ENCODE measurements around the gene HSD17B13.
"Not testable (repeated sequence)": the region's sequence is repeated elsewhere in the genome, so short reads cannot be mapped to it uniquely, and the experiment has no call there.

The HSD17B13 gene

DNA sequence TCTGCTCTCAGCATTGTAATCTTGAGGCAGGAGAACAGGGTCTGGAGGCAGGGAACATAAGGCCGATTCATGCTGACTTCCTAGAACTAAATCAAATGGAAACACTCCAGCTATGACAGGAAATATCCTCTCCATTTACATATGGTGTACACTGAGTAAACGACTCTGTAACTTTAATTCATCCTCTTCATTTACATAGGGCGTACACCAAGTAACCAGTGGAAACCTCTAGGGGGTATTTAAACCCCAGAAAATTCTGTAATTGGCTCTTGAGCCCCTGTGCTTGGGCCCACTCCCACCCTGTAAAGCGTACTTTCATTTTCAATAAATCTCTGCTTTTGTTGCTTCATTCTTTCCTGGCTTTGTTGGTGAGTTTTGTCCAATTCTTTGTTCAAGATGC, 7.7 kb downstream of the HSD17B13 start:
- not testable (repeated sequence) for DNase-seq (ENCODE audit: low read depth)

DNA sequence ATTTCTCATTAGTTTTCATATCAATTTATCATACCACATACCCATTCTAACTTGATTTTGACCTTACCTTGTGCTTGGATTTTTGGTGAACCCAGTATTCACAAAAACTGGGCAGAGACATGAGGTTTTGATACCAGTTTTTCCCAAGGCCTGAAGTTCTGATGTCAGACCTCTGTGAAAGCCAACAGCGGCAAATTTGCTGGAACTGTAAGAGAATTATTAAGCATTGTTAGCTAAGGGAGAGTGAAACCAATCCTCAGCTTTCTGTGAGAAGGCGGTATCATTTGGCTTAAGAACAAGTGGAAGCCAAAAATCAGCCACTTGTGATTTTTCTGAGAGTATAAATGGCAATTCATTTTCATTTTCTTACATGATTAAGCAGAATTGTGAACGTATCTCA, 8.9 kb downstream of the HSD17B13 start:
- no peak for DNase-seq (ENCODE audit: low read depth)

DNA sequence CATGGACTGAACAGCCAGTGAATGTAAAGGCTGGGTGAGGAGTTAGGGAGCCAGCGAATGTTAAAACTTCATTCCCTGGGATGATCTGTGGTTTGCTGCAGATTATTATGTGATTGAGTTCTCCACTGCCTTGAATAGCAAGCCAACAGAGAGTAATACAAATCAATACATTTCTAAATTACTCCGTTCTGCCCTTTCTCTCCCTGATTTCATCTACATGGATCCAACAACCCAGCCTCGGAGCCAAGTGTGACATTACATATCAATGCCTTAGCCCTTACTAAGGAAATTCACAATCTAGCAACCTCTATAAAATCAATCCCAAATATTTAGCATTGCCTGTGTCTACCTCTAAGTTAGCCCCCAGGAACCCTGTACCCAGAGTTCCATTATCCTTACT, 11.0 kb downstream of the HSD17B13 start:
- DNase-seq (ENCODE audit: low read depth) = no peak

DNA sequence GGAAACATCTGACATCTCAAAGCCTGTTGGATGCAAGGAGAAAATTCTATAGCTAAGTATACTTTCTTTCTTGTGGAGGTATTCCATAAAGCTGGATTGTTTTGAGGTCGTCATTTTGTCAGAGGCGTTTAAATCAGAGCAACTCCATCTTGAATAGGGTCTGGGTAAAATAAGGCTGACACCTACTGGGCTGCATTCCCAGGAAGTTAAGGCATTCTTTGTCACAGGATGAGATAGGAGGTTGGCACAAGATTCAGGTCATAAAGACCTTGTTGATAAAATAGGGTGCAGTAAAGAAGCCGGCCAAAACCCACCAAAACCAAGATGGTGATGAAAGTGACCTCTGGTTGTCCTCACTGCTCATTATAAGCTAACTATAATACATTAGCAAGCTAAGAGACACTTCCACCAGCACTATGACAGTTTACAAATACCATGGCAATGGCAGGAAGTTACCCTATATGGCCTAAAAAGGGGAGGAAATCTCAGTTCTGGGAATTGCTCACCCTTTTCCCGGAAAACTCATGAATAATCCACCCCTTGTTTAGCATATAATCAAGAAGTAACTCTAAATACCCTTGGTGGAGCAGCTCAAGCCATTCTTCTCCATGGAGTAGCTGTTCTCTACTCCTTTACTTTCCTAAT, 11.9 kb downstream of the HSD17B13 start:
- DNase-seq (ENCODE audit: low read depth) = no peak

DNA sequence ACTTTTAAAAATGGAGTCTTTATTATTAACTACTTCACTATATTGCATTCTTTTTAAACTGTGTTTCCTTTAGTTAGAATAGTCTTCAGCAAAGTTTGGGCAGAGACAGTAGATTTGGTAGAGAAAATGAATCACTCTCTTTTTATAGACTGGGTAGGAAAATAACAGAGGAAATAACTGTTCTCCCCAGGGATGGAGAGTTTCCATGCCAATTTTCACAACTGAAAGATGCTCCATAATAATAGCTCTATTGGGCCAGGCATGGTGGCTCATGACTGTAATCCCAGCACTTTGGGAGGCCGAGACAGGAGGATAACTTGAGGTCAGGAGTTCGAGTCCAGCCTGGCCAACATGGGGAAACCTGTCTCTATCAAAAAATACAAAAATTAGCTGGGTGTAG, 13.1 kb downstream of the HSD17B13 start:
- no peak for DNase-seq (ENCODE audit: low read depth)

DNA sequence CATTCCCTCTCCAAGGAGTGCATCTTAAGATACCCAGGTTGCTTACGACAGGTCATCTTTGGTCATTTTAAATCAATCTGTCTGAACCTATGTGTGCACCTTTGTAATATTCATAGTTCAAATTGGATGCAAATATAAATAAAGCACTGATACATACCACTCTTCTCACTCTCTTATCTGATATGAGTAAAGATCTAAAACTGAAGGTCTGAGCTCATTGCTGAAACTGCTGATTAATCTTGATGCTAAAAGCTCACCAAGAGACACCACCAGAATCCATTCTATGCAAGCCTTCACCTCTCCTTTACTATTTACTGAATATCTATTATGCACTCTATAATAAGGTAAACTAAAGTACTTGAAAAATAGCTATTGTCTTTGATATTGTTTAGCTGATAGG, 16.6 kb downstream of the HSD17B13 start:
- no peak for DNase-seq (ENCODE audit: low read depth)

DNA sequence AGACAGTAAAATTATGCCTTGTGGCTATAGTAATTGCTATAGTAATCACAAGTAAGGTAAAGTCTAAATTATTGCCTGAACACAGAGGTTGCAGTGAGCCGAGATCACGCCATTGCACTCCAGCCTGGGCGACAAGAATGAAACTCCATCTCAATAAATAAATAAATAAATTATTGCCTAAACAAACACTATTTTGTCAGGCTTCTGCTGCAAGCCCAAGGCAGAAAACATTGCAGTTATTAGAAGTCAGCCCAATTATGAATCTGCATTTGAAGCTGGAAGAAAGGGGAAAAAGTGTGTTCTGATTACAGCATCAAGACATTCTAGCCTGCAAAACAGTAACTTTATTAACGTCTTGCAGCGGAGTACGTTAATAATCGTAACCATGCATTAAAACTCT, 17.1 kb downstream of the HSD17B13 start:
- DNase-seq (ENCODE audit: low read depth) = no peak

DNA sequence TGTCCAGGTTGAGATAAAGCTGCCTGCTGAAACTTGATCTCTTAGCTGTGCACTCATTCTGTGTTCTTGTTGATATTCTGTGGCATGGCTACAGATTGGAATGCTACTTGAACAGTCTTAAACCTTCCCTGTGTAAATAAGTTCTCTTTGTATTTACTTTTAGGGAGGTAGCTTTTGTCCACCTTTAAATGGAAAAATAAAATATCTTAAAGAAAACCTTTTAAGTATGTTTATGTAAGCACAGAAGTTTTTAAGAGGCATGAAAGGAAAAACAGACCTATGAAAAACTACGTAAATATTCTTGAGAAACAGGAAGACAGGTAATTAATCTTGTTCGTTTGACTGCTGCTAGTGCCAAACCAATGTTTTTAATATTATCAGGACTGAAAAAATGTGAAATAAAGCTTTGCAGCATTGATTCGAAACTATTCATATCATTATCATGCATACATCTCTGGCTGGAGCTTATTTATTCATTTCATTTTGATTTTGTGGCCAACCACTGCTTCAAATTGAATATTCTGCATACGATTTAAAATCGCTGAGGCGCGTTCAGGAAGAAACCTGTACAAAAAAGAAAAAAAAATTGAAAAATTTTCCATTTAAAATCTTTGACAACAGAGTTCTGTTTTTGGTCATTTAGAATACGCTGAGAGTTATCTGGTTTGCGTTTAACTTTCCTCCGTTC, 17.8 kb downstream of the HSD17B13 start:
- DNase-seq (ENCODE audit: low read depth) = no peak

DNA sequence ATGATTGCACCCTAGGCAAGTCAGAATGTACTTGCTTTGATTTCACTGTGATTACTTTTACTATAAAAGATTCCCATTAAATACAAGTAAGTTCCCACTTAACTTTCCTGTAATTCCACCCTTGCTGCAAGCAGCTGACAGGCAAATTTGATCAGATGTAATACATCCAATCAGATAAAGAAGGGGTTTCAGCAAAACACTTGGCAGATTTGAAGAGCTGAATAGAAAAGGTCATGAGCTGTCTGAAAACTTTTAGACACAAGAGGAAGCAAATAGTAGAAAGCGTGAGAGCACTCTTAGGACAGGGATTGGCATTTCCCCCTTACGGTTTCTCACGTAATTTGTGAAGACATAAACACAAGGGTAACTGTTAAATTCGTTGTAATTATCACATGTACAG, 22.8 kb downstream of the HSD17B13 start:
- DNase-seq (ENCODE audit: low read depth) = no peak

DNA sequence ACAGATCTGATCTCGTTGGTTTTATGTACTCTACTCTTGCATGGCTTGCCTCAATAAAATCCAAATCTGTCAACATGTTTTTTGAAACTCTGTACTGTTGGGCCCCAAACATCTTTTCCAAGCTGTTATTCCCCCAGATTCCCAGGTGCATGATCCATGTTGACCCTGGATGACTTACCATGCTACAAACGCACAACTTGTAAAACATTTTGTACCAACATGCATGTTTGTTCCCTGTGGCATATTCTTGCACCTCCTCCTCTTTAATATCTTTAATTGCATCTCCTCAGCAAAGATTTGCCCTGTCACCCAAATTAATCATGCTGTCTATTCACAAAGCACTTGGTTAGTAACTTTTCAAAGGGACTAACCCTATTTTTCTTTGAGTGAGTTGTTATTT, 24.3 kb downstream of the HSD17B13 start:
- DNase-seq (ENCODE audit: low read depth) = no peak

DNA sequence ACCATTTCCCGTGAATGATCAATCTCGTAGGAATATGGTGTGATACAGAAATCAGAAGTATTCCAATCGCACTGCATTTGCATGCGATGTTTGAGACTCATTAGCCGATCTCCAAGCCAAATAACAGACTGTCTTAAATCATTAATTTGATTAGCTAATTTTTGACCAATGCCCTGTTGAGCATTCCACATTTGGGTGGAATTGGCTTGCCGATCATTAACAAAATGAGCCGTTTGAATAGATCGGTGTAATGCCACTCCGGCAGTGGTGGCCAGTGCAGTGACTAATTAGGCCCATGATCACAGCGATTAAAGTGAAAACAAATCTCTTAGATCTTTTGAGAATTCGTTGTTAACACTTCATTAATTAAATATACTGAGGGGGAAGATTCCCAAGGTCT, 27.8 kb downstream of the HSD17B13 start:
- not testable (repeated sequence) for DNase-seq (ENCODE audit: low read depth)

DNA sequence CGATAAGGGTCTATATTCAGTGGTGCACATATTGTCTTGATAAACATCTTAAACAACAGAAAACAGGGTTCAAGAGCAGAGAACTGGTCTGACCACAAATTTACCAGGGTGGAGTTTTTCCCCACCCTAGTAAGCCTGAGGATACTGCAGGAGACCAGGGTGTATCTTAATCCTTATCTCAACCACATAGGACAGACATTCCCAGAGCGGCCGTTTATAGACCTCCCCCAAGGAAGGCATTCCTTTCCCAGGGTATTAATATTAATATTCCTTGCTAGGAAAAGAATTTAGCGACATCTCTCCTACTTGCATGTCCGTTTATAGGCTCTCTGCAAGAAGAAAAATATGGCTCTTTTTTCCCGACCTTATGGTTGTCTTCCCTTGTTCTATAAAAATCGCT, 28.8 kb downstream of the HSD17B13 start:
- DNase-seq (ENCODE audit: low read depth) = not testable (repeated sequence)

DNA sequence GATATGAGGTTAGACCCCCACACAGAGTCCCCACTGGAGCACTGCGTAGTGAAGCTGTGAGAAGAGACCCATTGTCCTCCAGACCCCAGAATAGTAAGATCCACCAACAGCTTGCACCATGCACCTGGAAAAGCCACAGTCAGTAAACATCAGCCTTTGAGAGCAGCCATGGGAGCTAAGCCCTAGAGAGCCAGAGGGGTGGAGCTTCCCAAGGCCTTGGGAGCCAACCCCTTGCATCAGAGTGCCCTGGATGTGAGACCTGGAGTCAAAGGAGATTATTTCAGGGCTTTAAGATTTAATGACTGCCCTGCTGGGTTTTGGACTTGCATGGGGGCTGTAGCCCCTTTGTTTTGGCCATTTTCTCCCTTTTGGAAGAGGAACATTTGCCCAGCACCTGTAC, 35.7 kb downstream of the HSD17B13 start:
- DNase-seq (ENCODE audit: low read depth) = no peak

DNA sequence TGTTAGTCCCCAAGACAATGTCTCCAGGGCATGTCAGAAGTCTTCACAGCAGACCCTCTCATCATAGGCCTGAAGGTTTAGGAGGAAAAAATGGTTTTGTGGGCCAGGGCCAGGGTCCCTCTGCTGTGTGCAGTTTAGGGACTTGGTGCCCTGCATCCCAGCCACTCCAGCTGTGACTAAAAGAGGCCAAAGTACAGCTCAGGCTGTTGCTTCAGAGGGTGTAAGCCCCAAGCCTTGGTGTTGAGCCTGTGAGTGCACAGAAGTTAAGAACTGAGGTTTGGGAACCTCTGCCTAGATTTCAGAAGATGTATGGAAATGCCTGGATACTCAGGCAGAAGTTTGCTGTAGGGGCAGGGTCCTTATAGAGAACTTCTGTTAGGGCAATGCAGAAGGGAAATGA, 38.4 kb downstream of the HSD17B13 start:
- not testable (repeated sequence) for DNase-seq (ENCODE audit: low read depth)

DNA sequence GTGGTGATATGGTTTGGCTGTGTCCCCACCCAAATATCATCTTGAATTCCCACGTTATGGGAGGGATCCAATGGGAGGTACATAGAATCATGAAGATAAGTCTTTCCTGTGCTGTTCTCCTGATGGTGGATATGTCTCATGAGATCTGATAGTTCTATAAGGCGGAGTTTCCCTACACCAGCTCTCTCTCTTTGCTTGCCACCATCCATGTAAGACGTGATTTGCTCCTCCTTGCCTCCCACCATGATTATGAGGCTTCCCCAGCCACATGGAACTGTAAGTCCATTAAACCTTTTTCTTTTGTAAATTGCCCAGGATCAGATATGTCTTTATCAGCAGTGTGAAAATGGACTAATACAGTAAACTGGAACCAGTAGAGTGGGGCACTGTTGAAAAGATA, 39.5 kb downstream of the HSD17B13 start:
- no peak for DNase-seq (ENCODE audit: low read depth)

DNA sequence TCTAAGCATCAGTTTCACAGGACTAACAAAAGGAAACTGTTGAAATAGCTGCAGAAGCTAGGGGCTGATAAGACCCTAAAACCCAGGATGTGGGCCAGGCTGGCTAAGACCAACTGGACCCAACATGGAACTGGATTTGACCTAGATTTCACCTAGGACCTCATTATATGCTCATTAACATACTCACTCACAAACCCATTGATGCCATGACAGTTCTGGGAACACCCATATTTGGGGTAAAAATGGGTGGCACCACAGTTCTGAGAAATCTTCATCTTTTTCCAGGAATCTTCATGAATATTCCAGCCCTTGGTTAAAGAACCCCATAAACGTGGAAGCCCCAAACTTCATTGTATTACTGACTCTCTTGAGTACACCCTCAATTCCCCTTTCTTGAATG, 41.1 kb downstream of the HSD17B13 start:
- DNase-seq (ENCODE audit: low read depth) = no peak

DNA sequence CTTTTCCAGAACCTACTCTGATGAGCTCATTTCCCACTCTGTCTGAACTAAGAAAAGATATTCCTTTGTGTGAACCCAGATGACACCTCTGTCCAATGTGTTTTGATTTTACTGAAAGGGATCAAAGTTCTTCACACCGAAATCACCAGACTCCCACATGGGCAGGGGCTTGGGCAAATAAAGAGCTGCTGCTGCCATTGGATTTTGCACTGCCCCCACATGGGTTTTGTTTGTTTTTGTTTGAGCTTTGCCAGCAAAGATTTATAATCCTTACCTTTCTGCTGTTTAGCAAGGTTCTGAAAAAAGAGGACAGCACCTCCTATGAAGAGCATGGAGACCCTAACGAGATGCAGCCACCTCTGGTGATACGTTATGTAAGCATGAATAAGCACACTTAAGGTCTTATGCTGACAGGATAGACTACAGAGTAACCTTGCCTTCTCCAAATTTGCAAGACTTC, 44.3 kb downstream of the HSD17B13 start:
- no peak for DNase-seq (ENCODE audit: low read depth)

DNA sequence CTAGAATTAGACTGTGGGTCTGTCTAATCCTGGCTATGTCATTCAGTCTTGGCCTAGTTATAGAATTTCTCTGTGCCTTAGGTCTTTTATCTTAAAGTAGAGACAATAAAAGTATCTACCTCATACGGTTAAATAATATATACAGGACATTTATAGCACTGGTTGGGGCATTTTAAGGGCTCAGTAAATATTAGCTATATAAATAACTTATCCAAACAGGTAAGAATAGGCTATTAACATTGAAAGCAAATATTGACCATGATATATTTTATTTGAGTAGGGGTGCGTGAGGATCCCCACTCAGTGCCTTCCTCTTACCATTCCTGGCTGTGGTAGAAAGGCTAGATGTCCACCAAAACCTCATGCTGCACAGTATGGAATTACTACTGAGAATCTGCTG, 47.4 kb downstream of the HSD17B13 start:
- DNase-seq (ENCODE audit: low read depth) = no peak

DNA sequence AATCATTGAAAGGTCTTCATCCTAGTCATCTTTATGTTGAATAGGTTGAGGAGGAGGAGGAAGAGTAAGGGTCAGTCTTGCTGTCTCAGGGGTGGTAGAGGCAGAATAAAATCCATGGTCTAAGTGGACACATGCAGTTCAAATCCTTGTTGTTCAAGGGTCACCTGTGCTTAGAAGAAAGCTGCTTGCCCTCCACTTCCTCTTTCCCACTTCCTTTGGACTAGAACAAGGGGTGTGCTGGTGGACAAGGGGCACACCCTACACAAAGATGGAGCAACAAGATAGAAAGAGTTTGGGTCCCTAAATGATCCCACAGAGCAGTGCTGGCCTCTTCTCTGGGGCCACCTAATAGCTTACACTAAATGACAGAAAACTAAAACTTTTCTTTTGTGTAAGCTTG, 47.9 kb downstream of the HSD17B13 start:
- DNase-seq (ENCODE audit: low read depth) = no peak

DNA sequence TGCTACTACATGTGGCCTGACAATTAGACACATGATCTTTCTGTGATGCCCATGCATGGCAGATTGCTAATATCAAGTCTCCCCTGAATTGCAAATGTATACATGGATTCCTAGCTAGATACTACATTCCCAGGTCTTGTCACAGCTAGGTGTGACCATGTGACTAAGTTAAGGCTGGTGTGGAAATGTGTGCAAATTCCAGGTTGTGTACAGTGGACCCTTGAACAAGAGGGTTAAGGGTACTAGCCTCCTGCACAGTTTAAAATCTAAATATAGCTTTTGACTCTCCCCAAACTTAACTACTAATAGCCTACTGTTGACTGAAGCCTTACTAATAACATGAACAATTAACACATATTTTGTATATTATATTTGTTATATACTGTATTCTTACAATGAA, 48.4 kb downstream of the HSD17B13 start:
- DNase-seq (ENCODE audit: low read depth) = no peak

DNA sequence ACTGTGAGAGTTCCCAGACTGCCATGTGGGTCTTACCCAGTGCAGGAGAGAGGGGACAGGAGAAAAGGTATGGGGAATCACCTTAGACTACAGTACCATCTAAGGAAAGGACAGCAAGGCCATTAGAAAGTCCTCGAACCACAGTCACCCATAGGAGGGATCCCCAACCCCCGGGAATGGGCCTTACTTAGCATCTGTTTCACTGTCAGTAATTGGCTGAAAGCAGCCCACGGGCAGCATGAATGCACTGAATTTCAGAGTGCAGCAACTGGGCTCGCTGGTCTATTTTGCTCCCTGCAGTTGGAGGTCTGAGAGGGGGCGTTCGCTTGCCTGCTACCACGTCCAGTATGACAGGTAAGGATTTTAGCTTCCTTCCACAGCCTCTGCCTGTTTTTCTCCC, 51.9 kb downstream of the HSD17B13 start:
- DNase-seq (ENCODE audit: low read depth) = no peak

DNA sequence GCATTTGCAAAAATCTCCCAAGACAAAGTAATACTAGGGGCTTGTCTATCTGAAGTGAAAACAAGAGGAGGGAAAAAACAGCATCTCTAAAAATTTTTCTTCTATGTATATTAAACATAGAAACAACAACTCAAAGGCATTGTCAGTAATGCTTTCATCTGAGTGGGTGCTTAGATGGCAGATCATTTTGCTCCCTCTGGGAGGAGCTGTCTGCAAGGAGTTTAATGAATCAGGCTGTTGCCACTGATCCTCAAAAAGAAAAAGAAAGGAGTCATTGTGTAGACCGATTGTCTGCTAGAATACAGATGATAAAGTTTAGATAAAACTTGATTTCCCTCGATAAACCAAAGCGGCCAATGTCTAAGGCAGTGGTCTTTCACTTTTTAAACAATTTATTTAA, 52.5 kb downstream of the HSD17B13 start:
- DNase-seq (ENCODE audit: low read depth) = no peak

DNA sequence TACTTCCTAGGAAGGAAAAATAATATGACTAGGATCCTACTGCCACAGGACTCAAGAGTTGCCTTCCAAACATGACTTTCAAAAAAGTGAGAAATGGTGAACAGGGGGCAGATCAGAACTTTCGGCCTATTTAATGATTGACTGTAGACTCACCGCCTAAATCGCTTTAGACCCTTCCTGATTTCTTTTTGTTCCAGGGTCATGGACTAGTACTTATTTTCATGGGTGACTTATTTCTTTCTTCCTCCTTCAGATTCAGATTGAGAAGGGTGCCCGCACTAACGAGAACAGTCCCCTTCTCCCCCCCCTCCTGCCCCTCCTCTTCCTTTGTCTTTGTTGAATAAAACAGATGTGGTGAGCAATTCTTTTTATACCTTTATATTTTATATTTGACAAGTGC, 54.3 kb downstream of the HSD17B13 start:
- DNase-seq (ENCODE audit: low read depth) = no peak

DNA sequence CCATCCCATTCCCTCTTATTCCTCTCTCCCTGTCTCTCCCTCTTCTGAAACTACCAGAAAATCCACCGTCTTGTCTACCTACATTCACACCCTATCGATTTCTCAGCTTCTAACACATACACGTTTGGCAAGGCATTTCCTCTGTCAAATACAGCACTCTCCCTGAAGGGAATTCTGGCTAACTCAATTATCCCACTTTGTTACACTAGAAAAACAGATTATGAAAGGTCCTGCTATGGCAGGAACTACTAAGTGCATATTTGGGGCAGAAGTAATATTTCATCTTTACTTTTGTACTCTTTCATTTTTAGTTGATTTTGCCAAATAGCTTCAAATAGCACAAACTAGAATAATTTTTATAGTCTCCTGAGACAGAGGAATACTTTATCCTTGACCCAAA, 55.7 kb downstream of the HSD17B13 start:
- no peak for DNase-seq (ENCODE audit: low read depth)
